Omental fat pad (tissue), 4 donors: ENCODE measurements around the gene GARS1. TPM values are rescaled to one million over a fixed set of nuclear protein-coding genes. Genes with fewer than 3 reads are reported as not detected.

Experiments used
- ATAC-seq: fragments of 150-250 bp; one replicate; pipeline ENCODE4 v1.9.1; 2016; ENCODE audit warnings: mild to moderate bottlenecking, moderate library complexity; ENCODE audit not compliant: low FRiP score
- DNase-seq: peaks from one replicate; pipeline ENCODE4 v3.0.0-alpha.2; 2019; ENCODE audit warnings: low spot score
- total RNA-seq, 4 donors: library from RNA; depleted of rRNA; stranded (reverse); fragments of >200 nt; gene quantifications; one replicate each; pipeline ENCODE4 v1.1.0, GENCODE V29; 2016
- TF ChIP-seq, protein P1 (sequence below), 3 donors: fragments of 450-650 bp; IDR thresholded peaks; one replicate each; pipeline ENCODE4 v1.5.1; 2016 to 2017; ENCODE audit warnings: antibody characterized with exemption in 3 of 3, mild to moderate bottlenecking in 3 of 3, moderate library complexity in 2 of 3

Gene GARS1
- total RNA-seq, 4 donors from 2014 or later, result 66.8 to 136 (median 105) TPM

DNA sequence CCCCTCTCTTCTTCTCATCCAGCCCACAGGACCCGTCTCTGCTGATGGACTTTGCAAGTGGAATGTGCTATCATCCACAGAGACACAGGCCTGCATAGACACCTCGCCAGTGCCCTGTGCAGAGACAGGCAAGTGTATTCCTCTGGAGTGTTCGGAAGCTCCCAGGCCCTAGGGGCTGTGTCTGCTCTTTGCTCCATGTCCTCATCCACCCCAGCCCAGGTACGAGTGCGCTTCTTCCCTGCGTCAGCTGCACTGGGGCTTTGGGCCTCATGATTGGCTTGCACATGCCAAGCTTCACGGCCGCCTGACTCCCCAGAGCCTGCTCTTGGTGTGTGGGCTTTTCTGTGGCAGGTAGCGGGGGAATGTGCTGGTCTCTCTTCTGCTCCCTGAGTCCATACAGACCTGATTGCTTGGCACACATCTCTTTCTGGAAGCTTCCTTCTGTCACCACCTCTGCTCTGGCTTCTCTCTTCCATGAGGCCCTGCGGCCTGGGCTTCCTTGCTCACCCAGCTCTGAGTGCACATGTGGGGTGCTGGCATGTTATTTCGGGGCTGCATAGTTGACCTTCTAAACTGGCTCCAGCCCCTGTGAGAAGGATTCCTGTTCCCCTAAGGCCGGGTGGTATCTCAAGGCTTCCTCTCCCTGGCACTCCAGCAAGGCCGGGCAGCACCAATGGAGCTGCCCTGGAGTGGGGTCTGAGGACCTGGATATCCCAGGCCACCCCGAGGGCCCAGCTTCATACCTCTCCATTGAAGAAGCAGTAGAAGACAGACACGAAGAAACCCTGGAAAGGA, 59.8 kb downstream of the GARS1 start:
- TF ChIP-seq, protein P1, sequence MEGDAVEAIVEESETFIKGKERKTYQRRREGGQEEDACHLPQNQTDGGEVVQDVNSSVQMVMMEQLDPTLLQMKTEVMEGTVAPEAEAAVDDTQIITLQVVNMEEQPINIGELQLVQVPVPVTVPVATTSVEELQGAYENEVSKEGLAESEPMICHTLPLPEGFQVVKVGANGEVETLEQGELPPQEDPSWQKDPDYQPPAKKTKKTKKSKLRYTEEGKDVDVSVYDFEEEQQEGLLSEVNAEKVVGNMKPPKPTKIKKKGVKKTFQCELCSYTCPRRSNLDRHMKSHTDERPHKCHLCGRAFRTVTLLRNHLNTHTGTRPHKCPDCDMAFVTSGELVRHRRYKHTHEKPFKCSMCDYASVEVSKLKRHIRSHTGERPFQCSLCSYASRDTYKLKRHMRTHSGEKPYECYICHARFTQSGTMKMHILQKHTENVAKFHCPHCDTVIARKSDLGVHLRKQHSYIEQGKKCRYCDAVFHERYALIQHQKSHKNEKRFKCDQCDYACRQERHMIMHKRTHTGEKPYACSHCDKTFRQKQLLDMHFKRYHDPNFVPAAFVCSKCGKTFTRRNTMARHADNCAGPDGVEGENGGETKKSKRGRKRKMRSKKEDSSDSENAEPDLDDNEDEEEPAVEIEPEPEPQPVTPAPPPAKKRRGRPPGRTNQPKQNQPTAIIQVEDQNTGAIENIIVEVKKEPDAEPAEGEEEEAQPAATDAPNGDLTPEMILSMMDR (IDR thresholded peaks at IDR 0.05), result no peak
- no peak for ATAC-seq
- DNase-seq, result peak; percentile 17

DNA sequence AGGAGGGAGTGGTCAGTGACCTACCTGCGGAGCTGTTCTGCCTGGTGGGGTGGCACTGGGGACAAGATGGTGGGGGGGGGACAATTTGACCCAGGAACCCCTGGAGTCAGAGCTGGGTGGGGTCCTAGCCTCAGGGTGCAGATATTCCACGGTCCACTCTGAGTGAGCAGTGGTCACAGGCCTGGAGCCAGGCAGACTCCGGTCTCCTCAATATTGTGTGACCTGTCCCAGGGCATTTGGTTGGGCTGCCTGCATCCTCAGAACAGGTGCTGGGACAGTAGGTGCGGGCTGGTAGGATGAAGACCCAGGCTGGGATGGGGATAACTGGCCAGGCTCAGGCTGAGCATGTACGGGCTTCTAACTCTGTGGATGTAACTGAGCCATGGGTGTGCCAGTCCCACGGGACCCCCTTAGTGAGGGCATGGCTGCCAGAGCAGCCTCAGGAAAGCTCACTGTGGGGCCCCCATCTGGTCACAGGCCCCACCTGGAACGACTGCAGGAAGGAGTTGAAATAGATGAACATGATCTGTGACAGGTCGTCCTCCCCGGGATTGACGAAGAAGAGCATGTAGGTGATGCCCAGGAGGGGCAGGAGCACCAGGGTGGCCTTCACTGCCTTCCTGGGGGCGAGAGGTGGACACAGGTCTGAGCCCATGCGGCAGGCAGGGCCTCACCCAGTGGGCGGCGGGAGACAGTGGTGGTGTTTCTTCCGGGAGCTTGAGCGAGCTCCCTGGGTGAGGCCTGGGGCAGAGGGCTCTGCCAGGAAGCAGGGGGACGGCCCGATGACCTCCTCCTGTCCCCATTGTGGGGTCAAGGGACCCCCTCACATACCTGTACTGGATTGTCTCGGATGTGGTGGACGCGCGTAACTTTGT, 60.7 kb downstream of the GARS1 start:
- no peak for ATAC-seq

DNA sequence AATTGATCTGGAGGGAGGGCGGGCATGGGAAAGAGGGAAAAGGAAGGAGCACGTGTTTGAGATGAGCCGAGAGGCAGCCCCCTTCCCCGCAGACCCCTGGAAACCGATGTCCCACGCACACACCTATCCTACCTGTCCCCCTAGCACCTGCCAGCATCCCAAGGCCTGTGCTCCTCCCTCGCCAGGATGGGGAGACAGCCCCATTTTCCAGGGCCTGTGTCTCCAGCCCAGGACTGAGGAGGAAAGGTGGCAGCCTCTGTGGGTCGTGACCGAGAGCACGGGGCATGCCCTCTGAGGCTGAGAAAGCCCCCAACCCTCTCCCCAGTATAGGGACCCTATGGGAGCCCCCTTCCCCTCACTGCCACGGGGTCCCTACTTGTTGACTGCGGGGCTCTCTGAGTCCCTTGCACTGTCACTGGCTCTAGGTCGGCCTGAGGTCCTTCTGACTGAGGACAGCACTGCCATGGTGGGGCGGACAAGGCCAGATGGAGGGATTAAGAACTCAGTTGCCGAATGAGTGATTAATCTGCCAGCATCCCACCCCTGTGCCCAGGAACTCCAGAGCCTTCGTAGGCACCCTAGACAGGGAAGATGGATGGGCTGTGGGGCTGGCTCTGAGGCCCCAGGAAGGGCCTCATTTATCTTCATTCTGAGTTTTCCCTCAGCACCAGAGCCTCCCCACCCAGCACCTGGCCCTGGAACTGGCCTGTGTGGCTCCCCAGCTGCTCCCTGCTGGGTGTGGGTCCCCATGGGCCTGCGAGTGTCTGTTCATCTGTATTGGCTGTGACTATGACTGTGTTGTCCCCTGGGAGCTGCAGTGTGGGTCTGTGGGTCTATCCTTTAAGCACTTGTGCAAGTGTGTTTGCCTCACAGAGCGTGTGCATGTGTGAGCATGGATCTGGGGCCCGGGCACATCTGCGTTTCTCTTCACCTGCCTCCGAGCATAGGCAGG, 61.6 kb downstream of the GARS1 start:
- DNase-seq (peak; percentile 16), ATAC-seq (no peak)
- TF ChIP-seq, protein P1 (IDR thresholded peaks at IDR 0.05), result no peak

More for the DNA sequence above, 60.7 kb downstream of the GARS1 start:
- TF ChIP-seq, protein P1 (IDR thresholded peaks at IDR 0.05), result no peak
- peak; percentile 19 for DNase-seq

DNA sequence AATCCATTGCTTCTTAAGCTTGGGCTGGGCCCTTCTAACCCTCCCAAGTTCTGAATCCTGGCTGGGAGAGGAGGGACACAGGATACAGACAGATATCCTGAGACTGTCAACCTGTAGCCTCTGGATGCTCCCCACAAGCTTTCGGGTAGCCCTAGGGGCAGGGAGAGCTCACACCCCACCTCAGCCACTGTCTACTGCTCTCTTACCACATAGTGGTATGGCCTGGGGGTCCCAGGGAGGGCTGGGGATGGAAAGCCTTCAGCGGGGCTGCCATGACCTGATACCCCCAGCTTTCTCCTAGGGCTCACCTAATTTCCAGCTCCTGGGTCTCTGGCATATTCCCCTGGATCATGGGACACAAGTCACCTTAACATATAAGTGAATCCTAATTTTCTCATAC, 62.5 kb downstream of the GARS1 start:
- ATAC-seq, result no peak
- TF ChIP-seq, protein P1 (IDR thresholded peaks at IDR 0.05), result no peak

DNA sequence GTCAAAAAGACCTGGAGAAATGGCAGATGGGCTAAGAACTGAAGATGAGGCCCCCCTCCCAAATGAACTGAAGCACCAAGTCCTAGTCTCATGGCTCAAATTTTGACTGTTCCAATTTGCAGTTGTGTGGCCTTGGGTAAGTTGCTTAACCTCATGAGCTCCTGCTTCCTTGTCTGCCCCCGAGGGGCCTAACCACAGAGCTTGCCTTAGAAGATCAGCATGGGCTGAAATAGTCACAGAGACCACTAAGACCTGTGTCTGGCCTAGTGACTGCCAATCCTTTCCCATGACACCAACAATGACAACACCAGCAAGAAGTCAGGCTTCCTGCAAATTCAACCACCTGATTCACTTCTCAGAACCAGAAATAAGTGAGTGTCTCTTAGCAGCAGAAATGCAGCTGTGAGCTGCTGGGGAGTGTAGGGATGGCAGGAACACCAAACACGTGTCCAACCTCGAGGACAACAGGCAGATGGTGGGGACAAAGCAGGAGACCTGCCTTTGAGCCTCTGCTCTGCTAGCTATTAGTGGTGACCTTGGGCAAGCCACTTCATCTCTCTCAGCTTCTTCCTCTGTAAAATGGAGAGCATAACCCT, 63.9 kb downstream of the GARS1 start:
- TF ChIP-seq, protein P1 (IDR thresholded peaks at IDR 0.05), result no peak
- DNase-seq (no peak), ATAC-seq (no peak)

More for the DNA sequence above, 62.5 kb downstream of the GARS1 start:
- no peak for DNase-seq

DNA sequence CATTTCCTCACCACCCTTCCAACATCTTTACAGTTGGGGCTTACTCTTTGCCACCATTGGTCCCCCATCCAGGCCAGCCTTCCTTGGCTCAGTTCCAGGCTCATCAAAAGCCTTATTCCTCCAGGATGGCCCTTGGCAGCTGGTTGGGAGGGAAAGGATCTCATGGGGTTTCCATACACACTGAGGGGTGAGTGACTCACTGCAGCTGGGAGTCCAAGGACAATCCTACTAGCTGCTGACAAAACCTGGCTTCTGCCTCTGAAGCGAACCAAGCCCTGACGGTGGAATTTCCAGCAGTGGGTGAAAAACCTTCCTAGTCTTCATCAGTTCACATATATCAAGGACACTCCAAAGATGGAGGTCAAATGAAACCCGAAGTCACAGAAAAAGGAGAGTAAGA, 64.6 kb downstream of the GARS1 start:
- ATAC-seq, result no peak
- no peak for DNase-seq
- TF ChIP-seq, protein P1 (IDR thresholded peaks at IDR 0.05), result no peak
